Liver (tissue), 9 donors: ENCODE results near the gene TEX29. TPM values are rescaled to one million over a fixed set of nuclear protein-coding genes. Genes with fewer than 3 reads are reported as not detected.

Source experiments
- DNase-seq: peaks from one replicate; pipeline ENCODE4 v3.0.0-alpha.2; 2017; ENCODE audit warnings: low spot score
- H3K27ac ChIP-seq, 2 donors: one replicate each; pipeline ENCODE4 v1.7.0; 2013; ENCODE audit warnings: inconsistent platforms in 2 of 2, low read length in 2 of 2, control low read depth in 1 of 2, low read depth in 1 of 2, mild to moderate bottlenecking in 1 of 2
- H3K27me3 ChIP-seq, 4 donors: one replicate each; pipeline versions ENCODE4 v1.6.1 to v1.7.0; 2013; ENCODE audit warnings: low read length in 3 of 4, inconsistent platforms in 1 of 4, mild to moderate bottlenecking in 1 of 4, moderate library complexity in 1 of 4; ENCODE audit not compliant: control insufficient read depth in 4 of 4, insufficient read depth in 4 of 4
- H3K36me3 ChIP-seq, 4 donors: one replicate each; pipeline versions ENCODE4 v1.6.1 to v1.7.0; 2013; ENCODE audit warnings: low read length in 3 of 4, mild to moderate bottlenecking in 3 of 4, low read depth in 1 of 4, moderate library complexity in 1 of 4; ENCODE audit not compliant: control insufficient read depth in 4 of 4, insufficient read depth in 3 of 4
- H3K4me1 ChIP-seq, 4 donors: one replicate each; pipeline versions ENCODE4 v1.6.1 to v1.7.0; 2013; ENCODE audit warnings: low read length in 3 of 4, mild to moderate bottlenecking in 3 of 4, moderate library complexity in 1 of 4; ENCODE audit not compliant: control insufficient read depth in 4 of 4, insufficient read depth in 4 of 4
- H3K4me3 ChIP-seq, 3 donors: one replicate each; pipeline versions ENCODE4 v1.6.1 to v1.7.0; 2013; ENCODE audit warnings: low read length in 3 of 3, control low read depth in 1 of 3, low read depth in 1 of 3, mild to moderate bottlenecking in 1 of 3
- H3K9ac ChIP-seq, 2 donors: one replicate each; pipeline ENCODE4 v1.7.0; 2013; ENCODE audit warnings: low read length in 2 of 2, mild to moderate bottlenecking in 2 of 2, moderate library complexity in 2 of 2, control low read depth in 1 of 2, low read depth in 1 of 2
- H3K9me3 ChIP-seq, 4 donors: one replicate each; pipeline versions ENCODE4 v1.6.1 to v1.7.0; 2013; ENCODE audit warnings: low read length in 3 of 4; ENCODE audit not compliant: control insufficient read depth in 4 of 4
- CTCF ChIP-seq: fragments of 150-350 bp; IDR thresholded peaks from 2 replicates; pipeline ENCODE4 v1.5.1; 2017; ENCODE audit warnings: improper control_type of control experiment, low read depth, low read length; ENCODE audit not compliant: missing input control
- FOXA2 ChIP-seq: IDR thresholded peaks from 2 replicates; pipeline ENCODE4 v1.6.1; 2016; ENCODE audit warnings: antibody characterized with exemption
- GABPA ChIP-seq, 2 donors: IDR thresholded peaks in 1 of 2; conservative IDR thresholded peaks in 1 of 2; 2 replicates each; pipeline ENCODE4 v1.6.1; 2016; ENCODE audit warnings: antibody characterized with exemption in 2 of 2, mild to moderate bottlenecking in 1 of 2, moderate library complexity in 1 of 2
- HNF4G ChIP-seq: IDR thresholded peaks from 2 replicates; pipeline ENCODE4 v1.6.1; 2016; ENCODE audit warnings: antibody characterized with exemption
- NR2F2 ChIP-seq: IDR thresholded peaks from 2 replicates; pipeline ENCODE4 v1.6.1; 2016; ENCODE audit warnings: antibody characterized with exemption
- RAD21 ChIP-seq, 2 donors: IDR thresholded peaks; 2 replicates each; pipeline ENCODE4 v1.6.1; 2016; ENCODE audit warnings: antibody characterized with exemption in 2 of 2, mild to moderate bottlenecking in 2 of 2
- REST ChIP-seq: IDR thresholded peaks from 2 replicates; pipeline ENCODE4 v1.6.1; 2016; ENCODE audit warnings: antibody characterized with exemption, mild to moderate bottlenecking
- ZBTB33 ChIP-seq: IDR thresholded peaks from 2 replicates; pipeline ENCODE4 v1.6.1; 2016; ENCODE audit warnings: antibody characterized with exemption
- WGBS: extraction: QIAGEN DNeasy Blood & Tissue Kit; methylation state at CpG from one replicate; pipeline ENCODE4 v1.1.7; 2013; 5-methylcytosine and 5-hydroxymethylcytosine counted together
- polyA plus RNA-seq, 2 donors: library from polyadenylated mRNA; stranded (reverse) in 1 of 2; unstranded in 1 of 2; fragments of 200-250 nt in 1 of 2; fragments of >200 nt in 1 of 2; fragmentation: Nextera tagmentation in 1 of 2; extraction: Ambion mirVana in 1 of 2; gene quantifications; one replicate each; pipeline versions ENCODE4 v1.2.1 to v1.2.3, GENCODE V29; 2013 to 2015
- total RNA-seq, 2 donors: library from RNA; depleted of rRNA; stranded (reverse); fragments of >200 nt; gene quantifications; one replicate each; pipeline ENCODE4 v1.2.3, GENCODE V29; 2014
- donor health status: healthy.
- donor health status: healthy.
- donor health status: healthy.
- donor health status: healthy.
- donor health status: healthy.

Gene TEX29
- total and polyA plus RNA-seq, 4 donors, result 0.17 TPM; not detected in 3

- H3K9me3 ChIP-seq, result no peaks in the 10 kb centered on the region
- no peak overlapping the region for H3K27ac ChIP-seq
- DNase-seq, result no peak
- H3K36me3 ChIP-seq, result no peaks in the 10 kb centered on the region
- H3K9ac ChIP-seq, result no peak overlapping the region
- H3K27me3 ChIP-seq, result peaks cover 0 to 4% (median 0%) of the 10 kb centered on the region in 4 donors
- 80% methylated on average over 7 of the region's 7 CpGs for WGBS
- no peaks in the 10 kb centered on the region for H3K4me1 ChIP-seq
- no peak for TF ChIP-seq FOXA2
- no peak overlapping the region for H3K4me3 ChIP-seq
These were observed 43.1 kb downstream of the TEX29 start for GRCh38 chr13:111363591-111363990.

GRCh38 chr13:111365149-111366005 is 44.9 kb downstream of the TEX29 start:
- Histone ChIP-seq H3K4me3 (no peak overlapping the region), H3K27me3 (peaks cover 0 to 4% (median 0%) of the 10 kb centered on the region in 4 donors), H3K9me3 (no peaks in the 10 kb centered on the region), H3K9ac (no peak overlapping the region), H3K27ac (no peak overlapping the region), H3K4me1 (no peaks in the 10 kb centered on the region), H3K36me3 (no peaks in the 10 kb centered on the region)
- DNase-seq, result no peak
- 83% methylated on average over 17 of the region's 17 CpGs for WGBS
- TF ChIP-seq GABPA (IDR thresholded peaks at IDR 0.05 in 1 of 2, conservative IDR thresholded peaks at IDR 0.05 in 1 of 2) (no peak), RAD21 (IDR thresholded peaks at IDR 0.05) (no peak), CTCF (no peak), NR2F2 (no peak)

GRCh38 chr13:111367340-111367739 is 46.9 kb downstream of the TEX29 start:
- 82% methylated on average over 2 of the region's 2 CpGs for WGBS
- TF ChIP-seq HNF4G (no peak), REST (no peak), ZBTB33 (no peak)
- H3K27ac ChIP-seq, result no peak overlapping the region
- H3K36me3 ChIP-seq, result no peaks in the 10 kb centered on the region
- DNase-seq, result no peak
- no peaks in the 10 kb centered on the region for H3K4me1 ChIP-seq
- no peaks in the 10 kb centered on the region for H3K9me3 ChIP-seq
- no peak overlapping the region for H3K9ac ChIP-seq
- no peak overlapping the region for H3K4me3 ChIP-seq
- peaks cover 0 to 4% (median 0%) of the 10 kb centered on the region in 4 donors for H3K27me3 ChIP-seq
